Smooth muscle cell of the umbilical artery (primary cell): Measurements from ENCODE around the gene PRPF39. TPM values are rescaled to one million over a fixed set of nuclear protein-coding genes. Genes with fewer than 3 reads are reported as not detected.

Experiments used
- total RNA-seq: library from RNA; depleted of rRNA; stranded (reverse); fragments of >200 nt; gene quantifications from 2 replicates; pipeline ENCODE4 v1.2.3, GENCODE V29; 2014

The PRPF39 gene
- 32.4 and 40.1 TPM in 2 replicates for total RNA-seq

GRCh38 chr14:45083976-45084722 lies at the start of gene PRPF39:
Gene PRPF39 (plus strand): TSS chr14:45084116. CDS start chr14:45095240, 11,124 bp downstream.

DNA sequence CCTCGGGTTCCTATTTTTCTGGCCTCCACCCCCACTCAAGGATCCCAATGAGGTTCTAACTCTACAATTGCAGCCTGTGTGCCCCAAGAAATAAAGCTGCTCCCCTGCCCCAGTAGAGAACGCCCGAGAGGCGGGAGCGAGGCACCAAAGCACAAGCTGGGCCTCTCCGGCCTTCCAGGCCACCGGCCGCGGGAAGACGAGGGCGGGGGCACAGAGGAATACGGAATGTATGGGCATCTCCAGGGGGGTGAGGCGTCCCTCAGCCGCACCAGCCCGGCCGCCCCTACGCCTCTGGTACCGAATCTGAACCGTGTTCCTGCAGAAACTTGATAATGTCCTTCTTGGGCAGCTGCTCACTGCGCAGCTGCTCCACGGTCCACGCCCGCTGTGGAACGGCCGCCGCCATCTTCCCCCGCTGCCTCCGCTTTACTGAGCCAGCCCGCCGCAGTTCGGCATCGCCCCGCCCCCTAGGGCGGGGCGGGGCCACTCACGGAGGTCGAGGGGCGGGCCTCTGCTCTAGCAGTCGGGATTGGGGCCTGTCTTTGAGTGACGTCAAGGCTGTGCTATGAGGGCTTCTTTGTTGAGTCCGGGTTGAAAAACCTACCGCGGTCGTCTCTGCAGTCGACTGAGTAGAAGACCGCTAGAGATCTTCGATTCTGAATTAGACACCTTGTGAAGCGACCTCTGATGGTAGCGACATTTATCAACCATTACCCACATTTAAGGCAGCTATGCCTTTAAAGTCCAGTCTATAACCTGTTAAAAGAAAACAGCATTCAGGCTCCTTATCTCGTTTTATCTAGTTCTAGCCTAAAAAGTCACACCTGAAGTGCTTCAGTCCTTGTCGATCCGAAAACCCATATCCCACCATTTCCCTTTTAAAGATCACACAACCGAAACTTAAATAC lies 50.4 kb downstream of the PRPF39 start, which contains the start of gene FKBP3:
Gene FKBP3 (minus strand): TSS at position 431 of the 908 bp plus-strand sequence. CDS start 25 bp downstream, at position 406.

DNA sequence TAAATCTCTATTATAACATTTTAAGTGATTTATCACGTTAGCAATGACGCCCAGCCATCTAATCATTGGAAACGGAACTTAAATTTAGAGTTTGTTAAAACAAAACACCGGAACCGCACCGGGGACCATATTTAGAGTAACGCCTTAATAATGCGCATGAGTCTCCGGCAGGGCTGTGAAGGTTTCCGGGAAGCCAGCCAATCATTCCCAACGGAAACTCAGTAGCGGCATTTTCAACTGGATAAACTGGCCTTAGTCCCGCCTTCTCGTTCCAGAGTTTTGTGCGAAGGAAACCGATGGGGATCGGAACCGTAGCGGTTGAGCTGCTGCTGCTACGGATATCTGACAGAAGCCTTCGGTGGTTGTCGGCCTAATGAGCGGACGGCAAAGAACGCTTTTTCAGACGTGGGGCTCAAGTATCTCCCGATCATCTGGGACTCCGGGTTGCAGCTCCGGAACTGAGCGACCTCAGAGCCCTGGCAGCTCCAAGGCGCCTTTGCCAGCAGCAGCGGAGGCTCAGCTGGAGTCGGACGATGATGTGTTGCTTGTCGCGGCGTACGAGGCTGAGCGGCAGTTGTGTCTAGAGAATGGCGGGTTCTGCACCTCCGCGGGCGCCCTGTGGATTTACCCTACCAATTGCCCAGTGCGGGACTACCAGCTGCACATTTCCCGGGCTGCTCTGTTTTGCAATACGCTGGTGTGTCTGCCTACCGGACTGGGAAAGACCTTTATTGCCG lies 51.9 kb downstream of the PRPF39 start, which contains the start of gene FANCM:
Gene FANCM (plus strand): TSS at position 272 of the 737 bp plus-strand sequence. CDS start 102 bp downstream, at position 374.

Other genes with a start within 250 kb of the PRPF39 start
- gene KLHL28, start 122.2 kb upstream of the PRPF39 start, total RNA-seq, result 11.0 and 12.3 TPM in 2 replicates
- gene TOGARAM1, start 121.9 kb upstream of the PRPF39 start, total RNA-seq, result 22.0 and 26.0 TPM in 2 replicates
- 26.7 and 35.9 TPM in 2 replicates for gene FKBP3, start 50.4 kb downstream of the PRPF39 start, total RNA-seq
- 5.9 and 6.4 TPM in 2 replicates for gene FANCM, start 51.8 kb downstream of the PRPF39 start, total RNA-seq
- 21.1 and 27.7 TPM in 2 replicates for gene MIS18BP1, start 169.1 kb downstream of the PRPF39 start, total RNA-seq